AG09319 (cell line): Measurements from ENCODE around the gene P2RX5.
A peak's percentile ranks its signal among the peaks of the same experiment; 100 is the strongest.
"Not testable (repeated sequence)": the region's sequence is repeated elsewhere in the genome, so short reads cannot be mapped to it uniquely, and the experiment has no call there.

Source experiments
- DNase-seq: peaks from one replicate; pipeline ENCODE4 v3.0.0-alpha.2; 2010; ENCODE audit warnings: low read depth; ENCODE audit errors: extremely low read depth
- TF ChIP-seq, protein P1 (sequence below): IDR thresholded peaks from 2 replicates; pipeline ENCODE4 v1.5.1; 2011; ENCODE audit warnings: low read depth, mild to moderate bottlenecking, inconsistent platforms, low read length, moderate library complexity

The P2RX5 gene

DNA sequence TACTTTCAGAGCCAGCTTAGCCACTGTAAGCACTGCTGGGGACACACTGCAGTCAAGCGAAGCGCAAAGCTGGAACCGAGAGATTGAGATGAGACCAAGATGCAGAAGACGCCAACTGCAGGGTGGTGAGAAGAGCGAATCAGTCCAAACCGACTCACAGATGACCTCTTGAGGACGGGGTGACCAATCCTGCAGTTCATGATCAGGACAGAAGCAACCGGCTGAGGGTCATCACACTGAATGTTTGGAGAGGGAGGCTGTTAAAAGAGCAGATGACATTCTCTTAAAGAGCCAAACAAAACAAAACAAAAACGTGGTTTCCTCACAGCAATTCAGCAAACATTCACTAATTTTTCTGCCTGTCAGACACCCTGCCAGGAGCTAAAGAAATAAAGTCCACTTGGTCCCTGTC, 36.3 kb upstream of the P2RX5 start:
- TF ChIP-seq, protein P1, sequence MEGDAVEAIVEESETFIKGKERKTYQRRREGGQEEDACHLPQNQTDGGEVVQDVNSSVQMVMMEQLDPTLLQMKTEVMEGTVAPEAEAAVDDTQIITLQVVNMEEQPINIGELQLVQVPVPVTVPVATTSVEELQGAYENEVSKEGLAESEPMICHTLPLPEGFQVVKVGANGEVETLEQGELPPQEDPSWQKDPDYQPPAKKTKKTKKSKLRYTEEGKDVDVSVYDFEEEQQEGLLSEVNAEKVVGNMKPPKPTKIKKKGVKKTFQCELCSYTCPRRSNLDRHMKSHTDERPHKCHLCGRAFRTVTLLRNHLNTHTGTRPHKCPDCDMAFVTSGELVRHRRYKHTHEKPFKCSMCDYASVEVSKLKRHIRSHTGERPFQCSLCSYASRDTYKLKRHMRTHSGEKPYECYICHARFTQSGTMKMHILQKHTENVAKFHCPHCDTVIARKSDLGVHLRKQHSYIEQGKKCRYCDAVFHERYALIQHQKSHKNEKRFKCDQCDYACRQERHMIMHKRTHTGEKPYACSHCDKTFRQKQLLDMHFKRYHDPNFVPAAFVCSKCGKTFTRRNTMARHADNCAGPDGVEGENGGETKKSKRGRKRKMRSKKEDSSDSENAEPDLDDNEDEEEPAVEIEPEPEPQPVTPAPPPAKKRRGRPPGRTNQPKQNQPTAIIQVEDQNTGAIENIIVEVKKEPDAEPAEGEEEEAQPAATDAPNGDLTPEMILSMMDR = no peak
- DNase-seq = no peak

DNA sequence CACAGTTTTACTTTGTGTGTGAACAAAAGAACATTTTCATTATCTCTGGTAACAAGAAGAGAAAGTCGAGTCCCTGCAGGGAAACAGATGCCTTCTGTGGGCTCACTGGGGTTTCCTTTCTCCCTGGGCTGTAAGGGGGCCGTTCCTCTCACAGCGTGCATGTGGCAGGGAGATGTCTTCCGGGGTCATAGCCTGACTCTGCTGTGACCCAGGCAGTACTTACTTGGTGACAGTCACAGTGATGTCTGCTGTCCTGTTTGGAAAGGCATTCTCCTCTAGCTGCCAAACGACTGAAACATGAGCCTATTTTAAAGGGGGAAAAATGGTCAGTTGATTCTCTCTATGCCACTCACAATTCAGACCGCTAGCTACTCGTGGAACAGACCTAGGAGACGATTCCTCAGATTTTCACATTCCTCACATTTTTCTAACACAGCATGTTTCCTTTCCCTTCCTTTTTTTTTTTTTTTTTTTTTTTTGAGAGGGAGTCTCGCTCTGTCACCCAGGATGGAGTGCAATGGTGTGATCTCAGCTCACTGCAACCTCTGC, 35.0 kb upstream of the P2RX5 start:
- TF ChIP-seq, protein P1 = no peak
- no peak for DNase-seq

DNA sequence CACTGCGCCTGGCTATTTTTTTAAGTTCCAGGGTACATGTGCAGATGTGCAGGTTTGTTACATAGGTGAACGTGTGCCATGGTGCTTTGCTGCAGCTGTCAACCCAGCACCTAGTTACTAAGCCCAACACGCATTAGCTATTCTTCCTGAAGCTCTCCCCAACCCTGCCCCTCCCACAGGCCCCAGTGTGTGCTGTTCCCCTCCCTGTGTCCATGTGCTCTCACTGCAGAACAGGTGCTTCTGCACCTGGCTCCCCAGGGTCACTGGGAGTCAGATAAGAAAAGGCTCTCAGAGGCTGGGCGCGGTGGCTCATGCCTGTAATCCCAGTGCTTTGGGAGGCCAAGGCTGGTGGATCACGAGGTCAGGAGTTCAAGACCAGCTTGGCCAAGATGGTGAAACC, 33.9 kb upstream of the P2RX5 start:
- TF ChIP-seq, protein P1 = no peak
- DNase-seq = no peak

DNA sequence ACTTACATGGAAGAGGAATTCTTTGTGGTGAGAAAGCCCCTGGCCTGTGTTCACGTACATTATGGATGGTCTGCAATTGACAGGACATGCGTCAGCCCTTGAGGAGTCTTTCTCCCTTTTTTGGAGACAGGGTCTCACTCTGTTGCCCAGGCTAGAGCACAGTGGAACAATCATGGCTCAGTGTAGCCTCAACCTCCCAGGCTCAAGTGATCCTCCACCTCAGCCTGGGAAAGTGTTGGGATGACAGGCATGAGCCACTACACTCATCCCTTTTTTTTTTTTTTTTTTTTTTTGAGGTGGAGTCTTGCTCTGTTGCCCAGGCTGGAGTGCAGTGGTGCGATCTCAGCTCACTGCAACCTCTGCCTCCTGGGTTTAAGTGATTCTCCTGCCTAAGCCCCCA, 32.1 kb upstream of the P2RX5 start:
- DNase-seq = not testable (repeated sequence)

DNA sequence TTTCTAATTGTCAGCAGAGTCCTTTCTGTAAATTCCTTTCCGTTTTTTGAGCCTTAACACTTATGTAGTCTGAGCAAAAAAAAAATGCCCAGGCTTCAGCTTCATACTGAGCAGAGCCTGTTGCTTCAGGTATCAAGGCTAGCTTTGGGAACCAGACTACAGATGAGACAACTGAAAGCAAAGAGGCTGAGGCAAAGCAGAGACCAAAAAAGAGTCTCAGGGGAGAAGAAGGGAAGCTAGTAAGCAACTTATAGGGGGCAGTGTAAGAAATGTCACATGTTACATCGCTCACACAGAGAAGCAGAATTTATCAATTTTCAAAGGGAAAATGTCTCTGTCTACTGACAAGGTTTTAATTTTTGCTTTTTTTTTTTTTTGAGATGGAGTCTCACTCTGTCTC, 31.1 kb upstream of the P2RX5 start:
- TF ChIP-seq, protein P1 = no peak
- no peak for DNase-seq

DNA sequence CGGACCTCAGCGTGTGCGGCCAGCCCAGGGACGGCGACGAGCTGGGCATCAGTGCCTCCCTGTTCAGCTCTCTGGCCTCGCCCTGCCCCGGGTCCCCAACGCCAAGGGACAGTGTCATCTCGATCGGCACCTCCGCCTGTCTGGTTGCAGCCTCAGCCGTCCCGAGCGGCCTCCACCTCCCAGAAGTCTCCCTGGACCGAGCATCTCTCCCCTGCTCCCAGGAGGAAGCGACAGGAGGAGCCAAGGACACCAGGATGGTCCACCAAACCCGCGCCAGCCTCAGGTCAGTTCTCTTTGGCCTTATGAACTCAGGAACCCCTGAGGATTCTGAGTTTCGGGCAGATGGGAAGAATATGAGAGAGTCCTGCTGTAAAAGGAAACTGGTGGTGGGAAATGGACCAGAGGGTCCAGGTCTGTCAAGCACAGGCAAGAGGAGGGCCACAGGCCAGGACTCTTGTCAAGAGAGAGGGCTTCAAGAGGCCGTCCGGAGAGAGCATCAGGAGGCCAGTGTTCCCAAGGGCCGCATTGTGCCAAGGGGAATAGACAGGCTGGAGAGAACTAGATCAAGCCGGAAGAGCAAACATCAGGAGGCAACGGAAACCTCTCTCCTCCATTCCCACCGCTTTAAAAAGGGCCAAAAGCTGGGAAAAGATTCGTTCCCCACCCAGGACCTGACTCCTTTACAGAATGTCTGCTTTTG, 28.6 kb upstream of the P2RX5 start:
- TF ChIP-seq, protein P1 = no peak
- no peak for DNase-seq

DNA sequence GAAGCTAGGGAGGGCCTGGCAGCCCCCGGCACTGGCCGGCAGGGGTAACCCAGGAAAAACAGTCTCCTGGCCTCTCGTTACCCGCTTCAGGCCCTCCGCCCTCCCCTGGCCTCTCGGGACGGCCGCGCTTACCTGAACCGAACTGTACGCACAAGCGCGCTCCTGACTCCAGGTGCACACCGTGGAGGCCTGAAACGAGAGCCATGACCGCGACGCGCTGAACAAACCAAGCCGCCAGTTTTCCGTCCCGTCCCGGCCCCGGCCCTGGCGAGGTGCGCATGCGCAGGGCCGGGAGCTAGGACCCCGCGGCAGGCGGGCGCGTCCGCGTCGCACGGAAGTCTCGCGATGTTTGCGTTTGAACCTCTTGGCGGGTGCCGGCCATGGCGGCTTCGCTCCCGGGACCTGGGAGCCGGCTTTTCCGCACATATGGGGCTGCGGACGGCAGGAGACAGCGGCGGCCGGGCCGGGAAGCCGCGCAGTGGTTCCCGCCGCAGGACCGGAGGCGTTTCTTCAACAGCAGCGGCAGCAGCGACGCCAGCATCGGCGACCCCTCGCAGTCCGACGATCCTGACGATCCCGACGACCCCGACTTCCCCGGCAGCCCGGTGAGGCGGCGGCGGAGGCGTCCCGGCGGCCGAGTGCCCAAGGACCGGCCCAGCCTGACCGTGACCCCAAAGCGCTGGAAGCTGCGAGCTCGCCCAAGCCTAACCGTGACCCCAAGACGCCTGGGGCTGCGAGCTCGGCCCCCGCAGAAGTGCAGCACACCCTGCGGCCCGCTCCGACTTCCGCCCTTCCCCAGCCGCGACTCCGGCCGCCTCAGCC, 27.8 kb upstream of the P2RX5 start, which contains the start of gene HASPIN:
TSS of gene HASPIN (plus strand) at position 348 of the 822 bp plus-strand sequence. CDS start at position 381, 33 bp downstream.
- peak; percentile 61 for DNase-seq
- TF ChIP-seq, protein P1 = peak; percentile 21
